Endothelial cell of umbilical vein (primary cell): ENCODE results near the gene RFX2.

Source experiments
- EZH2 ChIP-seq: IDR thresholded peaks from 2 replicates; pipeline ENCODE4 v1.6.1; 2012; ENCODE audit warnings: borderline replicate concordance, low read depth, mild to moderate bottlenecking, moderate library complexity, low read length, inconsistent platforms; ENCODE audit not compliant: severe bottlenecking
- GATA2 ChIP-seq: IDR thresholded peaks from 2 replicates; pipeline ENCODE4 v1.7.0; 2011; ENCODE audit warnings: low read depth, mild to moderate bottlenecking, moderate library complexity, mixed read lengths, low read length; ENCODE audit not compliant: insufficient read length, insufficient read depth
- JUN ChIP-seq: IDR thresholded peaks from 2 replicates; pipeline ENCODE4 v1.6.1; 2011; ENCODE audit warnings: borderline replicate concordance, low read depth; ENCODE audit not compliant: insufficient read length, insufficient read depth
- MYC ChIP-seq: IDR thresholded peaks from one replicate; pipeline ENCODE4 v1.6.1; 2011; ENCODE audit warnings: mild to moderate bottlenecking, low read depth, low read length
- POLR2A ChIP-seq: IDR thresholded peaks from 2 replicates; pipeline ENCODE4 v1.6.1; 2012; ENCODE audit warnings: low read depth, mild to moderate bottlenecking, control low read depth, low read length
- POLR2AphosphoS5 ChIP-seq: IDR thresholded peaks from 2 replicates; pipeline ENCODE4 v1.6.1; 2012; ENCODE audit warnings: low read depth, mild to moderate bottlenecking, control low read depth, low read length, moderate library complexity; ENCODE audit not compliant: insufficient read depth
- TF ChIP-seq, protein P1 (sequence below), 2 donors: IDR thresholded peaks; 1 replicate in 1 of 2; 2 replicates in 1 of 2; pipeline ENCODE4 v1.5.1; 2011; ENCODE audit warnings: low read length in 2 of 2, mild to moderate bottlenecking in 2 of 2, moderate library complexity in 2 of 2, control low read depth in 1 of 2, inconsistent platforms in 1 of 2, low read depth in 1 of 2; ENCODE audit not compliant: insufficient read depth in 1 of 2; ENCODE audit errors: extremely low read depth in 1 of 2
- TF ChIP-seq, protein P2 (sequence below): IDR thresholded peaks from 2 replicates; pipeline ENCODE4 v1.6.1; 2011; ENCODE audit not compliant: insufficient read depth, insufficient read length

GRCh38 chr19:5973867-5974635 lies 136.2 kb downstream of the RFX2 start:
- TF ChIP-seq, protein P1, sequence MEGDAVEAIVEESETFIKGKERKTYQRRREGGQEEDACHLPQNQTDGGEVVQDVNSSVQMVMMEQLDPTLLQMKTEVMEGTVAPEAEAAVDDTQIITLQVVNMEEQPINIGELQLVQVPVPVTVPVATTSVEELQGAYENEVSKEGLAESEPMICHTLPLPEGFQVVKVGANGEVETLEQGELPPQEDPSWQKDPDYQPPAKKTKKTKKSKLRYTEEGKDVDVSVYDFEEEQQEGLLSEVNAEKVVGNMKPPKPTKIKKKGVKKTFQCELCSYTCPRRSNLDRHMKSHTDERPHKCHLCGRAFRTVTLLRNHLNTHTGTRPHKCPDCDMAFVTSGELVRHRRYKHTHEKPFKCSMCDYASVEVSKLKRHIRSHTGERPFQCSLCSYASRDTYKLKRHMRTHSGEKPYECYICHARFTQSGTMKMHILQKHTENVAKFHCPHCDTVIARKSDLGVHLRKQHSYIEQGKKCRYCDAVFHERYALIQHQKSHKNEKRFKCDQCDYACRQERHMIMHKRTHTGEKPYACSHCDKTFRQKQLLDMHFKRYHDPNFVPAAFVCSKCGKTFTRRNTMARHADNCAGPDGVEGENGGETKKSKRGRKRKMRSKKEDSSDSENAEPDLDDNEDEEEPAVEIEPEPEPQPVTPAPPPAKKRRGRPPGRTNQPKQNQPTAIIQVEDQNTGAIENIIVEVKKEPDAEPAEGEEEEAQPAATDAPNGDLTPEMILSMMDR (IDR thresholded peaks at IDR 0.05; ENCODE audit: extremely low read depth in 1 of 2, insufficient read depth in 1 of 2, low read depth in 1 of 2, low read length in 2 of 2), result no peak
- TF ChIP-seq POLR2AphosphoS5 (no peak), POLR2A (no peak), EZH2 (no peak), MYC (no peak), JUN (no peak), GATA2 (no peak)
- TF ChIP-seq, protein P2, sequence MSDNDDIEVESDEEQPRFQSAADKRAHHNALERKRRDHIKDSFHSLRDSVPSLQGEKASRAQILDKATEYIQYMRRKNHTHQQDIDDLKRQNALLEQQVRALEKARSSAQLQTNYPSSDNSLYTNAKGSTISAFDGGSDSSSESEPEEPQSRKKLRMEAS, result no peak
